ENCODE measurements around the gene PDCD7.
A peak's percentile ranks its signal among the peaks of the same experiment; 100 is the strongest.

The PDCD7 gene

DNA sequence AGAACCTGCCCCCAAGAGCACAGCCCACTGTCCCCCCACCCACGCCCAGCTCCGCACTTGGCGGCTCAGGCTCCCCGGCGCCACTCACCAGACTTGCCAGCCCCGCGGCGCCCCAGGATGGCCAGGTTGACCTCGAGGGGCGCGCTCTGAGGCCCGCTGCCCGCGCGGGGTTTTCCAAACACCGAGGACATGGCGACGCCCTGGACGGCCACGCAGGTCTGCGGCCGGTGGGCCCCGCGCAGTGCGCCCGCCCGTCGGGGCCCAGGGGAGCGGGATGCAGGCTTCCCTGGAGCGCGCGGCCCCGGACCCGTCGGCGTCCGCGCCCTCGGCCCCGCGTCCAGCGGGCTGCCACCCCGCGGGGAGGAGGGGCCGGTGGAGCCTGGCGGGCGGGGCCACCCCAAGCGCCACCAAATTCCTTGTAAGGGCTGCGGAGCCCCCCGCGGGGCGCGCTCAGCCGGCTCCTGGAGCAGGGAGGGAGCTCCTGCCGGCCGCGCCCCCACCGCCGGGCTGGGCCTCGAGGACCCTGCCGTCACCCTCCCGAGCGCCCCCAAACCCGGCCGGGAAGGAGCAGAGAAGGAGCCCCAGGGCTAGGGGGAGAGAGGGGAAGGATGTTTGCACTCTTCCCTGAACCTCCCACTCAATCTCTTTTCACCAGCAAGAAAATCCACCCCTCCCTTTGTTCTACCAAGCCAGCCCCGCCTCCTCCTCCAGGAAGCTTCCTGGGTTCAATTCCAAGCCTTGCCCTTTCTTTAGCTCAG is 65.8 kb downstream of the PDCD7 start, which contains the start of gene RASL12:
TSS of gene RASL12 (minus strand) at position 347 of the 758 bp plus-strand sequence. CDS start at position 191, 156 bp downstream.
- H3K4me3 ChIP-seq = peak within 1 kb of the TSS; percentile 53
- peak within 1 kb of the TSS; percentile 73 for H3K27ac ChIP-seq
- no peak for TF ChIP-seq Cebpa-rat (IDR thresholded peaks at IDR 0.05)

More for the DNA sequence above, 65.8 kb downstream of the PDCD7 start, which contains the start of gene RASL12:
- no peaks in the 10 kb centered on the region for H4K20me1 ChIP-seq
- H3K36me3 ChIP-seq = no peaks in the 10 kb centered on the region
- peaks cover 12% of the 10 kb centered on the region; the same call in 1 of the 2 replicates for H3K27me3 ChIP-seq
- H3K9ac ChIP-seq = peak within 1 kb of the TSS; percentile 56; the same call in 1 of the 2 replicates
- peaks cover 5% of the 10 kb centered on the region for H3K9me3 ChIP-seq
- peaks cover 82% of the 10 kb centered on the region for H3K4me1 ChIP-seq
- peak within 1 kb of the TSS; percentile 88 for H3K4me2 ChIP-seq
